ENCODE data around the gene CD8B2.
"Not testable (repeated sequence)": the region's sequence is repeated elsewhere in the genome, so short reads cannot be mapped to it uniquely, and the experiment has no call there.

GRCh38 chr2:106500350-106500749 is 13.2 kb downstream of the CD8B2 start:
- TF ChIP-seq EP300 (IDR thresholded peaks at IDR 0.05; ENCODE audit: low read length); EZH2 (IDR thresholded peaks at IDR 0.05; ENCODE audit: borderline replicate concordance, low read depth, low read length); NR3C1 (CRISPR knock-in tag; IDR thresholded peaks at IDR 0.05); CHD7 (IDR thresholded peaks at IDR 0.05; ENCODE audit: low read depth, low read length); HDGF (IDR thresholded peaks at IDR 0.05); POU5F1 (IDR thresholded peaks at IDR 0.05; ENCODE audit: borderline replicate concordance, low read depth, low read length, partially characterized antibody); KDM5B (IDR thresholded peaks at IDR 0.05; ENCODE audit: insufficient replicate concordance, low read depth, low read length); CTCF (IDR thresholded peaks at IDR 0.05 in 2 of 3, conservative IDR thresholded peaks at IDR 0.05 in 1 of 3; ENCODE audit: insufficient read depth in 2 of 3, low read depth in 1 of 3, low read length in 3 of 3); MXI1 (IDR thresholded peaks at IDR 0.05; ENCODE audit: low read depth, low read length); GTF2F1 (IDR thresholded peaks at IDR 0.05; ENCODE audit: low read depth, low read length); SMAD4 (CRISPR knock-in tag; conservative IDR thresholded peaks at IDR 0.05); REST (IDR thresholded peaks at IDR 0.05; ENCODE audit: borderline replicate concordance); REST (CRISPR knock-in tag; IDR thresholded peaks at IDR 0.05; ENCODE audit: low read depth): not testable (repeated sequence)

All from K562 (cell line).